ENCODE results near the gene TSGA10IP. TPM values are rescaled to one million over a fixed set of nuclear protein-coding genes. Genes with fewer than 3 reads are reported as not detected.

TSGA10IP gene
- total and polyA plus RNA-seq, 10 of the 15 experiments (the other 5 are each of a cell fraction or from before 2014, with no cell fraction given), result not detected

DNA sequence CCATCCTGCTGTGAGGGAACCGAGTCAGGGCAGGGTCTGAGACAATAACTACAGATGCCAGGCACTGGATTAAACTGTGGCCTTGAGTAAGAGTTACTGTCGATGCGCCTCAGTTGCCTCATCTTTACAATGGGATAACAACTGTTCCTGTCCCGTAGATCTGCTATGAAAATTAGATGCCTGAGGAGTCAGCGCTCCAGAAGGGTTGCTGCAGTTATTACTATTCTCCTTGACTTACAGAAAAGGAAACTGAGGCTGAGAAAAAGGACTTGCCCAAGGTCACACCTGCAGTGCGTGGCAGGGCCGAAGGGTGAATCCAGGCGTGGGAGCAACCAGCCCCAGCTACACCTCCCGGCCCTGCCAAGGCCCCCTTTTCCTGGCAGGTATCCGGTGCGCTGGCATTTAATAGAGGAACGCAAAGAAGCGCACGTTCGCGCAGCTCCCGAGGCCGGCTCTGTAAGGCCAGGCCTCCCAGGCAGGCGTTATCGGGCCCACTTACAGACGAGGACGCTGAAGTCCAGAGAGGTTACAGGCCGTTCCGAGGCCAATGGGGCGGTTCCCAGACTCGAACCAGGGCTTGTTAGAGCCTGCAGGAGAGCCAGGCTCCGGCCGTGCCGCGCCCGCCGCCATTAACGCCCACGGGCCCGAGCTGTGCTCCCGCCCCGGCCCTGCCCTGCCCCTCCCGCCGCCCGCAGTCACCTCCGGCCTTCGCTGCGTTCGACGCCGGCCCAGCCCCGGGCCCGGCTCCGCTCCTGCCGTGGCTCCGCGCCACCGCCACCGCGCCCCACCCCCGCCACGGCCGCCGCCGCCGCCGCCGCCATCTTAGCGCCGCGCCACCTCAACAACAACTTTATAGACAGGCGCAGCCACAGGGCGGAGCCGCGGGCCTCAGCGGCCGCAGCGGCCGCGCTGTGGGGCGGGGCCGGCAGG lies 26.8 kb upstream of the TSGA10IP start, which contains the start of gene C11orf68 (continued):
- TF ChIP-seq BCLAF1 (IDR thresholded peaks at IDR 0.05) (no peak), POLR2A (IDR thresholded peaks at IDR 0.05; ENCODE audit: low read depth, low read length) (peak; percentile 75), FOXK2 (IDR thresholded peaks at IDR 0.05) (no peak), PRDM15 (CRISPR knock-in tag; IDR thresholded peaks at IDR 0.05) (no peak), YY1 (IDR thresholded peaks at IDR 0.05; ENCODE audit: low read depth, low read length) (peak; percentile 95), ATF2 (IDR thresholded peaks at IDR 0.05; ENCODE audit: low read length) (no peak), ZBTB33 (IDR thresholded peaks at IDR 0.05) (no peak), NR2C1 (IDR thresholded peaks at IDR 0.05) (no peak), DPF2 (IDR thresholded peaks at IDR 0.05) (peak; percentile 9; the same call in 1 of the 2 replicates), WRNIP1 (IDR thresholded peaks at IDR 0.05; ENCODE audit: borderline replicate concordance, low read depth, low read length) (no peak)
- TF ChIP-seq, protein P1, sequence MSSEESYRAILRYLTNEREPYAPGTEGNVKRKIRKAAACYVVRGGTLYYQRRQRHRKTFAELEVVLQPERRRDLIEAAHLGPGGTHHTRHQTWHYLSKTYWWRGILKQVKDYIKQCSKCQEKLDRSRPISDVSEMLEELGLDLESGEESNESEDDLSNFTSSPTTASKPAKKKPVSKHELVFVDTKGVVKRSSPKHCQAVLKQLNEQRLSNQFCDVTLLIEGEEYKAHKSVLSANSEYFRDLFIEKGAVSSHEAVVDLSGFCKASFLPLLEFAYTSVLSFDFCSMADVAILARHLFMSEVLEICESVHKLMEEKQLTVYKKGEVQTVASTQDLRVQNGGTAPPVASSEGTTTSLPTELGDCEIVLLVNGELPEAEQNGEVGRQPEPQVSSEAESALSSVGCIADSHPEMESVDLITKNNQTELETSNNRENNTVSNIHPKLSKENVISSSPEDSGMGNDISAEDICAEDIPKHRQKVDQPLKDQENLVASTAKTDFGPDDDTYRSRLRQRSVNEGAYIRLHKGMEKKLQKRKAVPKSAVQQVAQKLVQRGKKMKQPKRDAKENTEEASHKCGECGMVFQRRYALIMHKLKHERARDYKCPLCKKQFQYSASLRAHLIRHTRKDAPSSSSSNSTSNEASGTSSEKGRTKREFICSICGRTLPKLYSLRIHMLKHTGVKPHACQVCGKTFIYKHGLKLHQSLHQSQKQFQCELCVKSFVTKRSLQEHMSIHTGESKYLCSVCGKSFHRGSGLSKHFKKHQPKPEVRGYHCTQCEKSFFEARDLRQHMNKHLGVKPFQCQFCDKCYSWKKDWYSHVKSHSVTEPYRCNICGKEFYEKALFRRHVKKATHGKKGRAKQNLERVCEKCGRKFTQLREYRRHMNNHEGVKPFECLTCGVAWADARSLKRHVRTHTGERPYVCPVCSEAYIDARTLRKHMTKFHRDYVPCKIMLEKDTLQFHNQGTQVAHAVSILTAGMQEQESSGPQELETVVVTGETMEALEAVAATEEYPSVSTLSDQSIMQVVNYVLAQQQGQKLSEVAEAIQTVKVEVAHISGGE (CRISPR knock-in tag; IDR thresholded peaks at IDR 0.05), result no peak
- TF ChIP-seq, protein P2, sequence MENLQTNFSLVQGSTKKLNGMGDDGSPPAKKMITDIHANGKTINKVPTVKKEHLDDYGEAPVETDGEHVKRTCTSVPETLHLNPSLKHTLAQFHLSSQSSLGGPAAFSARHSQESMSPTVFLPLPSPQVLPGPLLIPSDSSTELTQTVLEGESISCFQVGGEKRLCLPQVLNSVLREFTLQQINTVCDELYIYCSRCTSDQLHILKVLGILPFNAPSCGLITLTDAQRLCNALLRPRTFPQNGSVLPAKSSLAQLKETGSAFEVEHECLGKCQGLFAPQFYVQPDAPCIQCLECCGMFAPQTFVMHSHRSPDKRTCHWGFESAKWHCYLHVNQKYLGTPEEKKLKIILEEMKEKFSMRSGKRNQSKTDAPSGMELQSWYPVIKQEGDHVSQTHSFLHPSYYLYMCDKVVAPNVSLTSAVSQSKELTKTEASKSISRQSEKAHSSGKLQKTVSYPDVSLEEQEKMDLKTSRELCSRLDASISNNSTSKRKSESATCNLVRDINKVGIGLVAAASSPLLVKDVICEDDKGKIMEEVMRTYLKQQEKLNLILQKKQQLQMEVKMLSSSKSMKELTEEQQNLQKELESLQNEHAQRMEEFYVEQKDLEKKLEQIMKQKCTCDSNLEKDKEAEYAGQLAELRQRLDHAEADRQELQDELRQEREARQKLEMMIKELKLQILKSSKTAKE (IDR thresholded peaks at IDR 0.05; ENCODE audit: low read depth, poor library complexity, severe bottlenecking), result no peak
